GM21717 (cell line): Measurements from ENCODE around the gene RBBP5.
A peak's percentile ranks its signal among the peaks of the same experiment; 100 is the strongest.
"Not testable (repeated sequence)": the region's sequence is repeated elsewhere in the genome, so short reads cannot be mapped to it uniquely, and the experiment has no call there.

Experiments
- ATAC-seq: cut with Tn5 transposase; IDR thresholded peaks from one replicate; pipeline ENCODE4 v1.9.1; 2021; ENCODE audit warnings: mild to moderate bottlenecking, moderate library complexity; ENCODE audit not compliant: unreplicated experiment

The RBBP5 gene, protein sequence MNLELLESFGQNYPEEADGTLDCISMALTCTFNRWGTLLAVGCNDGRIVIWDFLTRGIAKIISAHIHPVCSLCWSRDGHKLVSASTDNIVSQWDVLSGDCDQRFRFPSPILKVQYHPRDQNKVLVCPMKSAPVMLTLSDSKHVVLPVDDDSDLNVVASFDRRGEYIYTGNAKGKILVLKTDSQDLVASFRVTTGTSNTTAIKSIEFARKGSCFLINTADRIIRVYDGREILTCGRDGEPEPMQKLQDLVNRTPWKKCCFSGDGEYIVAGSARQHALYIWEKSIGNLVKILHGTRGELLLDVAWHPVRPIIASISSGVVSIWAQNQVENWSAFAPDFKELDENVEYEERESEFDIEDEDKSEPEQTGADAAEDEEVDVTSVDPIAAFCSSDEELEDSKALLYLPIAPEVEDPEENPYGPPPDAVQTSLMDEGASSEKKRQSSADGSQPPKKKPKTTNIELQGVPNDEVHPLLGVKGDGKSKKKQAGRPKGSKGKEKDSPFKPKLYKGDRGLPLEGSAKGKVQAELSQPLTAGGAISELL

GRCh38 chr1:205121660-205122488 is at the start of gene RBBP5:
TSS of gene RBBP5 (minus strand) at chr1:205121978. CDS start at chr1:205121873, 105 bp downstream.
- ATAC-seq = peak; percentile 97

- no peak for ATAC-seq
These were observed 49.6 kb upstream of the RBBP5 start for GRCh38 chr1:205171369-205171768.

DNA sequence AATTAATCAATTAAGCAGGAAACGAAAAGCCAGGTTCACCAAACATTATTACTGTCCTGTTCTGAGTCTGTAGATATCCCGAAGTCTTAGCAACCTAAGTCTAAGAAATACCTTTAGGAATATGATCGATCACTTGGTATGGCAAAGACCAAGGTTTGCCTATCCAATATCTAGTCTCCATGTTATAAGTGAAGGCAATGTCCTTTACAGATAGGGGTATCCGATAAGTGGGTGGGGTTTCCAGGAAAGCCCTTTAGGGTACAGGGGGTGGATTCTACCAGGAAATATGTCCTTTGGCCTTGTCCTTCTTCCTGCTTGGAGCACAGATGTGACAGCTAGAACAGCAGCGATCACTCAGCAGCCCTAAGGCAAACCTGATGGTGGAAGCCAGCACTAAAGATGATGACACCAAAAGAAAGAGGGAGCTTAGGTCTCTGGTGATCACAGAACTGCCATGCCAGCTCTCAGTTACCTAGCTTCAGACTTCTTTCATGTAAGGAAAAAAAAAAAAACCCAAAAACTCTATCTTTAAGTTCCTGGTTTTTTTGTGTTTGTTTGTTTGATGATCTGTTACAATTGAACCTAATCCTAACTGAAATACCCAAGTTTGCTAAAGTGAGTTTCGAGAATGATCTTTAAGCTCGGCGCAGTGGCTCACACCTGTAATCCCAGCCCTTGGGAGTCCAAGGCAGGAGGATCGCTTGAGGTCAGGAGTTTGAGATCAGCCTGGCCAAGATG is 48.9 kb upstream of the RBBP5 start:
- ATAC-seq = no peak

GRCh38 chr1:205169248-205169647 is 47.5 kb upstream of the RBBP5 start:
- no peak for ATAC-seq

DNA sequence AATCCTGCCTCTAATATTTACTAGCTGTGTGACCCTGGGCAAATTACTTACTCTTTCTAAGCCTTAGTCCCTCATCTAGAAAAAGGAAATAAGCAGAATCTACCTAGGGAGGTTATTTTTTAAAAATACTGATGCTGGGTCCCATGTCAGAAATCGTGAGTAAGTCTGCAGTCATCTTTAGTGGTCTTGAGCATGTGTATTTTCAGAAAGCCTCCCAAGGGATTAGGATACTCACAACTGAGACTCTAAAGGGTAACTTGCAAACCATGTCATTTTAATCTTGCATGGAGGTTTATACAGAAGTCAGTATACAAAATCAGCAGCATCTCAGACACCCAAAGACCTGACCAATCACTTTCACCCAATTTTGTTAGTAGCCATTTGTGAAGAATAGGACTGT is 46.5 kb upstream of the RBBP5 start:
- no peak for ATAC-seq

GRCh38 chr1:205162301-205162700 is 40.5 kb upstream of the RBBP5 start:
- ATAC-seq = no peak

DNA sequence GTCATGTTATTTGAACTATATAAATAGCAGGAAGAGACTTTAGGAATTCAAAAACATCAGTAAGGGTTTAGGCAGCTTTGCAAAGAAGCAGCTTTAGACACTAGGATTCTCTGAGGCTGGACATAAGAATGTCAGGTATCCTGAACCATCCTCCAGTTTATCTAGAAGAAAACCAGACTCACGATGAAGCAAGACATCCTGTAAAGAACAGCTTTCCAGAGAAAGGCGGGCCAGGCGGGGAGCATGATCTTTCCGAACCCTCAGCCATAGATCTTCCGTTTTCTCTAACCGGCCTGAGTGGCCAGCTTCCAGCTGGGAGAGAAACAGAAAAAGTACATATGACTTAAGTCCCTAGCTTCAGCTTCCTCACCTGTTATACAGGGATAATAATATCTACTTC is 39.3 kb upstream of the RBBP5 start:
- ATAC-seq = no peak

GRCh38 chr1:205158048-205158616 is 36.4 kb upstream of the RBBP5 start:
- ATAC-seq = no peak

GRCh38 chr1:205155665-205156377 is 34.0 kb upstream of the RBBP5 start:
- ATAC-seq = not testable (repeated sequence)

DNA sequence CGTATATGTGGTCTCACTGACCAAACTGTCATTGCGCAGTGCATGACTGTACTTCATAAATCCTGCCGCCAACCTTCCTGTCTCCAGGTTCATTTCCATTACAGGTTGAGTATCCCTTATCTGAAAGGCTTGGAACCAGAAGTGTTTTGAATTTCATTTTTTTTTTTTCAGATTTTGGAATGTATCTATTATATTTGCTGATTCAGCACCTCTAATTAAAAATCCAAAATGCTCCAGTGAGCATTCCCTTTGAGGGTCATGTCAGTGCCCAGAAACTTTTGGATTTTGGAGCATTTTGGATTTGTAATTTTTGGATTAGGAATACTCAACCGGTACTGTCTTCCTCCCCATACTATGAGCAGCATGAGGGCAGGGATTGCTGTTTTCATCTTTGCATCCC is 30.7 kb upstream of the RBBP5 start:
- ATAC-seq = no peak

DNA sequence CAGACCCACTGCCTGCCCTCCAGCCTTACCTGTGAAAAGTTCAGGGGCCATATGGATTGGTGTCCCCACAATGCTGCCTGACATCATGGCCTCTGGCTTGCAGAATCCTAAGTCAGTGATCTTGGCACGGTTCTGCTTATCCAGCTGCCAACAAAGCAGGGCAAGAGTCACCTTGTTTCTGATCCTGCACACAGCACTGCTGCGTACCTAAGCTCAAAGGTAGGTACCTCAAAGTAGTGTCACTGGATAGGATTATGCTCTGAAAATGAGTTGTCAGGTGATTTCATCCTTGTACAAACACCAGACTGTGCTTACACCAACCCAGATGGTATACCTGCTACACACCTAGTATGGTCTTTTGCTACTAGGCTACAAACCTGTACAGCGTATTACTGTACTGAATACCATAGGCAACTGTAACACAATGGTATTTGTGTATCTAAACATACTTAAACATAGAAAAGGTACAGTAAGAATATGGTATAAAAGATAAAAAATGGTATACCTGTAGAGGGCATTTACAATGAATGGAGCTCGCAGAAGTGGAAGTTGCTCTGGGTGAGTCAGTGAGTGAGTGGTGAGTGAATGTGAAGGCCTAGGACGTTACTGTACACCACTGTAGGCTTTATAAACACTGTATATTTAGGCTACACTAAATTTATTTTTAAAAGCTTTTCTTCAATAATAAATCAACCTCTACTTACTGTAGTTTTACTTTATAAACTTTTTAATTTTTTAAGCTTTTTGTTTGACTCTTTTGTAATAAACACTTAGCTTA is 29.1 kb upstream of the RBBP5 start:
- ATAC-seq = no peak

- ATAC-seq = no peak
These were observed 25.5 kb upstream of the RBBP5 start for GRCh38 chr1:205147191-205147835.

DNA sequence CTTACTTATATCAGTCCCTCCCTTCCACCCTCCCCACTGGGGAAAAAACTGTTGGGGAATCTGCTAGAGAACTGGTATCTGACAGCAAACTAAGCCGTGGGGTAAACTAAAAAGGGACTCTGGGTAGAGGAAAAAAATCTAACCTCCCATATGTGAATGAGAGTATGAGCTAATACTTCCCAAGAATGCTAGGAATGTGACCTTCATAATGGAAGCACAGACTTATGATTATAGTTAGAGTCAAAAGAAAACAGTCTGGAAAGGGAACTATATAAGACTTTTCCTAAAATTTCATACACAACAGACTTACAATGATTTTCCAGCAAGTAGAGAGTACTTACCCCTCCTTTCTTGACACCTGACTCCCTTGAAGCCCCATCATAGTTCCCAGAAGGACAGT is 23.0 kb upstream of the RBBP5 start:
- no peak for ATAC-seq

GRCh38 chr1:205144046-205144720 is 22.4 kb upstream of the RBBP5 start:
- no peak for ATAC-seq

DNA sequence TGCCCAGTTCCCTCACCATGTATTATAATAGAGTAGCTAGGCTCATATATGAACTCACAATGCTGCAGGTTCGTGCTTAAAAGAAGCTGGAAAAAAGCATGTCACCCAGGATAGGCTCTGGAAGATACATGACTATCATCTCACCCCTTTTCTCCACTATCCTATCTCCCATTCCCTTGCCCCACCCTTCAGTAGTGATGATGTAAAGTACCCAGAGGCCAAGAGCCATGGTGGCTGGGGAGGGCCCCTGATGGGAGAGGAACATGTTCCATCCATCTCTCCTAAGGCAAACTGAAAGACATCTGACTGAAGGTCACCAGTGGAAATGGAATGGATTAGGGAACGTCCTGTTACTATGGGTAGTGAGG is 20.3 kb upstream of the RBBP5 start:
- no peak for ATAC-seq

- ATAC-seq = no peak
These were observed 19.7 kb upstream of the RBBP5 start for GRCh38 chr1:205141236-205142101.

- no peak for ATAC-seq
These were observed 18.3 kb upstream of the RBBP5 start for GRCh38 chr1:205140113-205140512.
